IPS DF 6.9 (cell line): ENCODE results near the gene APOL4.
"Not testable (repeated sequence)": the region's sequence is repeated elsewhere in the genome, so short reads cannot be mapped to it uniquely, and the experiment has no call there.

Source experiments
- DNase-seq: peaks from one replicate; pipeline ENCODE4 v3.0.0-alpha.2; 2013; ENCODE audit warnings: low read depth, low spot score
- H3K27ac ChIP-seq: one replicate; pipeline ENCODE4 v1.5.1; 2013; ENCODE audit warnings: low read length, control low read depth
- H3K27me3 ChIP-seq: 2 replicates; pipeline ENCODE4 v1.6.1; 2013; ENCODE audit warnings: mild to moderate bottlenecking, low read length; ENCODE audit not compliant: control insufficient read depth, insufficient read depth
- H3K36me3 ChIP-seq: 2 replicates; pipeline ENCODE4 v1.6.1; 2013; ENCODE audit warnings: low read length; ENCODE audit not compliant: control insufficient read depth, insufficient read depth
- H3K4me1 ChIP-seq: 2 replicates; pipeline ENCODE4 v1.6.1; 2013; ENCODE audit warnings: low read length; ENCODE audit not compliant: control insufficient read depth, insufficient read depth
- H3K4me3 ChIP-seq: 2 replicates; pipeline ENCODE4 v1.5.1; 2013; ENCODE audit warnings: mild to moderate bottlenecking, low read length
- H3K9me3 ChIP-seq: 2 replicates; pipeline ENCODE4 v1.6.1; 2013; ENCODE audit warnings: low read length, inconsistent platforms; ENCODE audit not compliant: control insufficient read depth, insufficient read depth
- WGBS: extraction: QIAGEN DNeasy Blood & Tissue Kit; methylation state at CpG from one replicate; pipeline ENCODE4 v1.1.7; 2013; ENCODE audit warnings: mixed read lengths, missing lambda C conversion rate; ENCODE audit not compliant: insufficient read length, insufficient coverage; 5-methylcytosine and 5-hydroxymethylcytosine counted together

Gene APOL4

GRCh38 chr22:36231051-36231450 is 29.4 kb upstream of the APOL4 start:
- WGBS = no CpG with 5 or more reads among the region's 5 CpGs
- not testable (repeated sequence) for H3K4me1 ChIP-seq, H3K9me3 ChIP-seq, H3K36me3 ChIP-seq, H3K27ac ChIP-seq, DNase-seq, H3K4me3 ChIP-seq, H3K27me3 ChIP-seq

DNA sequence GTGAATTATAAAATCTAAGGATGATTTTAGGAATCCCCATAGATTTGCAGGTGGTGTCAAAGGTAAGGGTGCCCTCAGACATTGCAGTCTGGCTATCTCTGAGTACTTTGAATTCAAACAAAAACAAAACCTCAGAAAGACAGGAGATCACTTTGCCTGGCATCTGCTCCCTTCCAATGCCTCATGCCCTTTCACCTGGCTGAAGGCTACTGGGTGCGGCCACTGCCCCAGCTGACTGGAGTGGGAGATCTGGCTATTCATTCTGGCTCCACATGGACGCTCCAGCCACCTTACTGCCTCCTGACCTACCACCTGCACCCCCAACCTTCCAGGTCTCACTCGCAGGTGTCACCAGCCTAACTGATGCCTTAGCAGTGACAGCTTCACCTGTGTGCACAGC is 28.0 kb upstream of the APOL4 start:
- not testable (repeated sequence) for DNase-seq, H3K27ac ChIP-seq, H3K4me3 ChIP-seq, H3K36me3 ChIP-seq, H3K27me3 ChIP-seq, H3K9me3 ChIP-seq, H3K4me1 ChIP-seq
- WGBS = no CpG with 5 or more reads among the region's 3 CpGs

DNA sequence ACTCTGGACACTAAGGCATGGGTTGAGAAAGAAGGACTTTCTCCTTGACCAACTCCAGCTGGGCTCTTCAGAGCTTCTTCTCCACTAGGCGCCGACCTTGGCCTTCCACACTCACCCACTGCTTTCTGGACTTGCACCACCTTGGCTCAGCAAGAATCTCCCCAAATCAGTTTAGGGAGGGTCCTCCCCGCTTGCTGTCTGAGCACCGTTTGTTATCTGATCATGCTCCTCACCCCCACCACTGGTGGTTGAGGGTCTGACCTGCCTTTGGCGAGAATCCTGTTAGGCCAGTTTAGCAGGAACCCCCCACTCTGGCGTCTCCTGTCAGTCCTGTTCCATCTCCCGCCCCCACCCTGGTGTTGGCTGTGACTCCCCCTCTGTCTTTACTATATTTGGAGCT is 27.3 kb upstream of the APOL4 start:
- Histone ChIP-seq H3K27me3 (no peaks in the 10 kb centered on the region), H3K4me3 (no peak overlapping the region), H3K9me3 (no peaks in the 10 kb centered on the region), H3K4me1 (no peaks in the 10 kb centered on the region), H3K36me3 (0 out of 2 replicates have a peak, but pooled peaks cover 5% of the 10 kb centered on the region), H3K27ac (no peak overlapping the region)
- no peak for DNase-seq
- WGBS = no CpG with 5 or more reads among the region's 7 CpGs

DNA sequence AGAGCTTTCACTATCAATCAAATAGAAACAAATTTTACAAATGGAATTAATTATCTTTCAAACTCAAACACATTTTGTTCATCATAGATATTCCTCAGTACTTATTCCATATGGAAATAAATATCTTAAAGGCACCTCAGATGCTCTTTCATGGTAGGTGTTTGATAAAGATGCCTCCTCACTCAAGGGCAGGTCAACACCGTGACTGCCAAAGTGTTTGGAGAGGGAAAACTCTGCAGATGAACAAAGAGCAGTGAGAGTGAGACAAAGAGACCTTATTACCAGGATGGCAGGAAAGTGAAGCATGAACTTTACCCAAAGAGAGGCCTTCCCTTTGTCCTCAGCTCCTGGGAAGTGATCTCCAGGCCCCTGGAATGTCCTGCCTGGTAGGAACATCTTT is 26.8 kb upstream of the APOL4 start:
- no CpG with 5 or more reads among the region's 1 CpG for WGBS
- H3K4me3 ChIP-seq, H3K4me1 ChIP-seq, DNase-seq, H3K27me3 ChIP-seq, H3K9me3 ChIP-seq, H3K27ac ChIP-seq, H3K36me3 ChIP-seq: not testable (repeated sequence)

DNA sequence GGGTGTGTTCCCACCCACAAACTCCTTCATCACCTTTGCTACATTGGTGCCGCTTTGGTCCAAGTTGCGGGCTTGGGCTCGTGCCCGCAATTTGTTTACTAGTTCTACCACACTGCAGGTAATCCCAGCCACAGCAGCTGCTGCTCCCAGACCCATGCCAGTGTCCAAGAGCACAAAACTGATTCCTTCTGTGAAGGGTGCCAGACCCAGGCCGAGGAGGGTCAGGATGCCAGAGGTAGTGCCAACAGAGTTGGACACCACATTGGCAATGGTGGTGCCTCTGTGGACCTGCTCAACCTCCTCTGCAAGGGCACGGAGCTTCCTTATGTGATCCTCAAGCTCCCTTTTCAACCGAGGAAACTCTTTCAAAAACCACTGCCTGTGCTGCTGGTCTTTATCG is 26.2 kb upstream of the APOL4 start:
- 0 out of 2 replicates have a peak, but pooled peaks cover 2% of the 10 kb centered on the region for H3K36me3 ChIP-seq

DNA sequence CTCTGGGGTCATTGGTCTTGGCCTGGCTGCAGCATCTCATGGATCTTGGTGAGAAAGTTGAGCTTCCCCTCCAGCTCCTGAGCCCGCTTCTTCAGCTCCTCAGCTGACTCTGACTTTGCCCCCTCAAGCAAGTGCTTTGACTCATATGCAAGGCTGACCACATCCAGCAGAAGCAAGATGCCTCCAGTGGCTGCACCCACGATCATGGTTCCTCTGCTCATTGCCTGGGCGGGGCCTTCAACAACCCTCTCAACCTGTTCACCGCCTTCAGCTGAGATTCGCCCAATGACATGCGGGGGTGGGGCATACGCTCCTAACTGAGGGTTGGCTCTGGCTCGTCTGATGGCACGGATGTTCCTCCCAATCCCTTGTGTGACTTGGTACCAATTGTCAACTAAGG is 25.8 kb upstream of the APOL4 start:
- Histone ChIP-seq H3K27ac (no peak overlapping the region), H3K4me1 (no peaks in the 10 kb centered on the region; the same call in 1 of the 2 replicates), H3K36me3 (no peaks in the 10 kb centered on the region), H3K9me3 (no peaks in the 10 kb centered on the region), H3K27me3 (no peaks in the 10 kb centered on the region), H3K4me3 (no peak overlapping the region)
- no peak for DNase-seq
- WGBS = no CpG with 5 or more reads among the region's 9 CpGs

More for the DNA sequence above, 26.2 kb upstream of the APOL4 start:
- Histone ChIP-seq H3K27ac (no peak overlapping the region), H3K4me3 (no peak overlapping the region), H3K27me3 (no peaks in the 10 kb centered on the region), H3K4me1 (no peaks in the 10 kb centered on the region; the same call in 1 of the 2 replicates), H3K9me3 (no peaks in the 10 kb centered on the region)
- no CpG with 5 or more reads among the region's 8 CpGs for WGBS
- no peak for DNase-seq

GRCh38 chr22:36226189-36226588 is 24.6 kb upstream of the APOL4 start:
- Histone ChIP-seq H3K9me3 (no peaks in the 10 kb centered on the region), H3K27me3 (no peaks in the 10 kb centered on the region), H3K4me1 (no peaks in the 10 kb centered on the region; the same call in 1 of the 2 replicates), H3K27ac (no peak overlapping the region), H3K4me3 (no peak overlapping the region), H3K36me3 (no peaks in the 10 kb centered on the region)
- no CpG with 5 or more reads among the region's 5 CpGs for WGBS
- no peak for DNase-seq

GRCh38 chr22:36225333-36225922 is 23.8 kb upstream of the APOL4 start:
- DNase-seq = no peak
- WGBS = no CpG with 5 or more reads among the region's 9 CpGs

GRCh38 chr22:36224245-36224644 is 22.6 kb upstream of the APOL4 start:
- Histone ChIP-seq H3K4me3 (no peak overlapping the region), H3K36me3 (no peaks in the 10 kb centered on the region), H3K27me3 (no peaks in the 10 kb centered on the region), H3K4me1 (no peaks in the 10 kb centered on the region; the same call in 1 of the 2 replicates), H3K27ac (no peak overlapping the region), H3K9me3 (no peaks in the 10 kb centered on the region)
- WGBS = no CpG with 5 or more reads among the region's 4 CpGs
- no peak for DNase-seq

More at GRCh38 chr22:36225333-36225922, 23.8 kb upstream of the APOL4 start:
- no peaks in the 10 kb centered on the region; the same call in 1 of the 2 replicates for H3K4me1 ChIP-seq
- no peaks in the 10 kb centered on the region for H3K9me3 ChIP-seq
- H3K36me3 ChIP-seq = no peaks in the 10 kb centered on the region
- no peaks in the 10 kb centered on the region for H3K27me3 ChIP-seq
- no peak overlapping the region for H3K27ac ChIP-seq
- H3K4me3 ChIP-seq = no peak overlapping the region

DNA sequence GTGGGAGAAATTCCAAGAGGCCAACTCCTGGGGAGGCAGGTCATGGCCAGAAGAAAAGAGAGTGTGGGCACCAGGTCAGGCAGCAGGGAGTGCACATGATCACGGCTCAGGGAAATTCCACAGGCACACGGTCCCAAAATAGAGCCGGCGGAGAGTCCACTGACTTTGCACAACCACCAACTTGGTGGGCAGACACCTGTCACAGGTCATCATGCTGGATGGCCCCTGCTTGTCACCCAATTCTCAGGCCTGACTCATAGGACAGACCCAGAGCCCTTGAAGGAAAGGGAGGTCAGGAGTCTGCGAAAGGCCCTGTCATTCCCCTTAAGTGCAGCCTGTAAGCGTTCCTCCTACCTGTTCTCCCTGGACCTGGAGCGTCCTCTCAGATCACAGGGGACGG is 21.9 kb upstream of the APOL4 start:
- WGBS = no CpG with 5 or more reads among the region's 8 CpGs

GRCh38 chr22:36222887-36223450 is 21.4 kb upstream of the APOL4 start:
- WGBS = no CpG with 5 or more reads among the region's 9 CpGs
- no peaks in the 10 kb centered on the region for H3K27me3 ChIP-seq
- H3K27ac ChIP-seq = no peak overlapping the region

More for the DNA sequence above, 21.9 kb upstream of the APOL4 start:
- Histone ChIP-seq H3K4me1 (no peaks in the 10 kb centered on the region; the same call in 1 of the 2 replicates), H3K36me3 (no peaks in the 10 kb centered on the region), H3K27me3 (no peaks in the 10 kb centered on the region), H3K9me3 (no peaks in the 10 kb centered on the region), H3K4me3 (no peak overlapping the region), H3K27ac (no peak overlapping the region)
- DNase-seq = no peak

More at GRCh38 chr22:36222887-36223450, 21.4 kb upstream of the APOL4 start:
- Histone ChIP-seq H3K36me3 (no peaks in the 10 kb centered on the region), H3K4me3 (no peak overlapping the region), H3K9me3 (no peaks in the 10 kb centered on the region), H3K4me1 (no peaks in the 10 kb centered on the region; the same call in 1 of the 2 replicates)
- DNase-seq = no peak
